IMR-90 (cell line): ENCODE data around the gene MRPS9. TPM values are rescaled to one million over a fixed set of nuclear protein-coding genes. Genes with fewer than 3 reads are reported as not detected.

Experiments
- ATAC-seq: fragments of 200-7000 bp; cut with Tn5 transposase; 2 replicates; pipeline ENCODE4 v1.9.1; 2020; ENCODE audit warnings: low read depth, mild to moderate bottlenecking, moderate library complexity
- BruUV-seq: library from RNA; stranded (reverse); fragments of 400-500 nt; replicated peaks from 2 replicates; lab custom pipeline; 2021; lab: Mats Ljungman, UMichigan
- CTCF ChIA-PET: fragments of 300-600 bp; formaldehyde crosslinking; extraction: SDS; loops from one replicate; lab custom pipeline; 2021; ENCODE audit warnings: antibody characterized with exemption; lab: Yijun Ruan, JAX
- POLR2A ChIA-PET: fragments of 300-600 bp; sonication (Branson Sonifier 250); formaldehyde crosslinking; loops from one replicate; lab custom pipeline; 2022; ENCODE audit warnings: antibody characterized with exemption; ENCODE audit not compliant: unreplicated experiment; lab: Charles Lee
- DNase-seq: peaks from one replicate; pipeline ENCODE4 v3.0.0; 2013
- H2AFZ ChIP-seq: replicated peaks from 2 replicates; pipeline ENCODE3; 2013; ENCODE audit warnings: low read length, mild to moderate bottlenecking; ENCODE audit not compliant: poor library complexity
- H2AK5ac ChIP-seq: 2 replicates; pipeline ENCODE4 v1.6.1; 2013; ENCODE audit warnings: low read depth, low read length, inconsistent platforms
- H2AK9ac ChIP-seq: replicated peaks from 2 replicates; pipeline ENCODE3; 2013; ENCODE audit warnings: mild to moderate bottlenecking, low read depth, low read length, moderate library complexity; ENCODE audit not compliant: poor library complexity
- H2BK120ac ChIP-seq: 2 replicates; pipeline ENCODE4 v1.6.1; 2013; ENCODE audit warnings: low read depth, low read length, inconsistent platforms
- H2BK15ac ChIP-seq: 3 replicates; pipeline ENCODE4 v1.6.1; 2013; ENCODE audit warnings: low read depth, low read length, inconsistent platforms
- H2BK20ac ChIP-seq: 2 replicates; pipeline ENCODE4 v1.6.1; 2013; ENCODE audit warnings: low read depth, mild to moderate bottlenecking, inconsistent platforms, low read length, moderate library complexity
- H2BK5ac ChIP-seq: 2 replicates; pipeline ENCODE4 v1.6.1; 2013; ENCODE audit warnings: mild to moderate bottlenecking, low read depth, low read length, inconsistent platforms; ENCODE audit not compliant: poor library complexity, severe bottlenecking
- H3K14ac ChIP-seq: replicated peaks from 2 replicates; pipeline ENCODE4 v1.6.1; 2013; ENCODE audit warnings: low read depth, low read length, inconsistent platforms
- H3K18ac ChIP-seq: 2 replicates; pipeline ENCODE4 v1.6.1; 2013; ENCODE audit warnings: low read depth, low read length, control low read depth
- H3K23ac ChIP-seq: 2 replicates; pipeline ENCODE4 v1.6.1; 2013; ENCODE audit warnings: low read depth, low read length, inconsistent platforms
- H3K27ac ChIP-seq: 2 replicates; pipeline ENCODE4 v1.5.1; 2013; ENCODE audit warnings: mild to moderate bottlenecking, control low read depth, low read length; ENCODE audit not compliant: insufficient read depth
- H3K27me3 ChIP-seq: 2 replicates; pipeline ENCODE4 v1.6.1; 2013; ENCODE audit warnings: low read length; ENCODE audit not compliant: control insufficient read depth, insufficient read depth
- H3K36me3 ChIP-seq: 2 replicates; pipeline ENCODE4 v1.6.1; 2013; ENCODE audit warnings: low read length, mixed read lengths; ENCODE audit not compliant: control insufficient read depth, insufficient read depth
- H3K4ac ChIP-seq: 2 replicates; pipeline ENCODE4 v1.6.1; 2013; ENCODE audit warnings: low read depth, low read length, inconsistent platforms
- H3K4me1 ChIP-seq: 2 replicates; pipeline ENCODE4 v1.6.1; 2013; ENCODE audit warnings: low read length, mixed read lengths; ENCODE audit not compliant: control insufficient read depth, insufficient read depth
- H3K4me2 ChIP-seq: 2 replicates; pipeline ENCODE4 v1.6.1; 2013; ENCODE audit warnings: low read depth, mild to moderate bottlenecking, control low read depth, low read length, moderate library complexity
- H3K4me3 ChIP-seq: 2 replicates; pipeline ENCODE4 v1.5.1; 2013; ENCODE audit warnings: low read depth, mild to moderate bottlenecking, control low read depth, low read length, moderate library complexity; ENCODE audit not compliant: insufficient read depth
- H3K56ac ChIP-seq: 2 replicates; pipeline ENCODE4 v1.6.1; 2013; ENCODE audit warnings: low read length, inconsistent platforms; ENCODE audit not compliant: insufficient read depth; ENCODE audit errors: extremely low read depth
- H3K79me1 ChIP-seq, 2 experiments: 2 replicates each; pipeline ENCODE4 v1.6.1; 2013; ENCODE audit warnings: low read length in 2 of 2, inconsistent platforms in 1 of 2, low read depth in 1 of 2
- H3K9ac ChIP-seq: 2 replicates; pipeline ENCODE4 v1.6.1; 2013; ENCODE audit warnings: low read depth, low read length, control low read depth
- H3K9me1 ChIP-seq: 2 replicates; pipeline ENCODE4 v1.6.1; 2013; ENCODE audit warnings: low read length, inconsistent platforms; ENCODE audit not compliant: insufficient read depth
- H3K9me3 ChIP-seq: 2 replicates; pipeline ENCODE4 v1.6.1; 2013; ENCODE audit warnings: low read length; ENCODE audit not compliant: control insufficient read depth, insufficient read depth
- H4K20me1 ChIP-seq: 2 replicates; pipeline ENCODE4 v1.6.1; 2013; ENCODE audit warnings: low read length, inconsistent platforms; ENCODE audit not compliant: insufficient read depth
- H4K5ac ChIP-seq: 2 replicates; pipeline ENCODE4 v1.6.1; 2013; ENCODE audit warnings: mild to moderate bottlenecking, low read depth, low read length, control low read depth
- H4K8ac ChIP-seq, 2 experiments: 2 replicates each; pipeline ENCODE4 v1.6.1; 2013; ENCODE audit warnings: low read depth in 2 of 2, low read length in 2 of 2, control low read depth in 1 of 2, inconsistent platforms in 1 of 2
- H4K91ac ChIP-seq: 2 replicates; pipeline ENCODE4 v1.6.1; 2013; ENCODE audit warnings: low read depth, low read length, inconsistent platforms; ENCODE audit not compliant: insufficient read depth
- CHD1 ChIP-seq: IDR thresholded peaks from 2 replicates; pipeline ENCODE4 v1.6.1; 2012; ENCODE audit warnings: low read depth, low read length, improper control_type of control experiment
- FOS ChIP-seq: fragments of 150-350 bp; IDR thresholded peaks from 2 replicates; pipeline ENCODE4 v1.6.1; 2016; ENCODE audit warnings: low read depth, low read length
- MXI1 ChIP-seq: IDR thresholded peaks from 2 replicates; pipeline ENCODE4 v1.6.1; 2012; ENCODE audit warnings: low read depth, mild to moderate bottlenecking, low read length, moderate library complexity, borderline replicate concordance
- SMC3 ChIP-seq: fragments of 150-350 bp; IDR thresholded peaks from 2 replicates; pipeline ENCODE4 v1.6.1; 2016; ENCODE audit warnings: low read depth, mild to moderate bottlenecking, antibody characterized with exemption, low read length, moderate library complexity
- WGBS, 2 experiments: methylation state at CpG; one replicate each; pipeline versions ENCODE4 v1.1.5 to v1.1.7; 2013; ENCODE audit warnings: missing lambda C conversion rate in 2 of 2; ENCODE audit not compliant: insufficient read length in 1 of 2; ENCODE audit errors: extremely low coverage in 2 of 2; 5-methylcytosine and 5-hydroxymethylcytosine counted together
- dilution Hi-C: fragments of 300-500 bp; cut with HindIII; formaldehyde crosslinking; loops from one replicate; pipeline ENCODE4 v1.14.3; 2018; ENCODE audit warnings: low sequenced_read_pairs; ENCODE audit not compliant: unreplicated experiment
- in situ Hi-C: fragments of 300-500 bp; cut with MboI; formaldehyde crosslinking; loops from 3 replicates; pipeline ENCODE4 v1.14.3; 2019; ENCODE audit warnings: low sequenced_read_pairs, inconsistent platforms, mixed read lengths
- intact Hi-C: fragments of 100-400 bp; cut with micrococcal nuclease; formaldehyde crosslinking; loops from 2 replicates; pipeline ENCODE4 v1.10.0; 2022
- polyA plus RNA-seq, 3 experiments: library from polyadenylated mRNA; depleted of rRNA; stranded (reverse); fragments of >200 nt; gene quantifications; 2 replicates each; pipeline ENCODE4 v1.2.3, GENCODE V29; 2012; ENCODE audit warnings: low replicate concordance in 1 of 3
- total RNA-seq: library from RNA; depleted of rRNA; stranded (reverse); fragments of >200 nt; gene quantifications from 2 replicates; pipeline ENCODE4 v1.2.3, GENCODE V29; 2012
- TF ChIP-seq, protein P1 (sequence below): fragments of 150-350 bp; IDR thresholded peaks from 2 replicates; pipeline ENCODE4 v1.6.1; 2017; ENCODE audit warnings: mild to moderate bottlenecking, antibody characterized with exemption, low read length, low read depth
- TF ChIP-seq, protein P2 (sequence below): fragments of 150-350 bp; IDR thresholded peaks from 2 replicates; pipeline ENCODE4 v1.6.1; 2016; ENCODE audit warnings: low read depth, mild to moderate bottlenecking, low read length, moderate library complexity, borderline replicate concordance

MRPS9 gene
- total and polyA plus RNA-seq, 2 of the 4 experiments (the other 2 are of a cell fraction): 20.6 to 27.7 TPM

DNA sequence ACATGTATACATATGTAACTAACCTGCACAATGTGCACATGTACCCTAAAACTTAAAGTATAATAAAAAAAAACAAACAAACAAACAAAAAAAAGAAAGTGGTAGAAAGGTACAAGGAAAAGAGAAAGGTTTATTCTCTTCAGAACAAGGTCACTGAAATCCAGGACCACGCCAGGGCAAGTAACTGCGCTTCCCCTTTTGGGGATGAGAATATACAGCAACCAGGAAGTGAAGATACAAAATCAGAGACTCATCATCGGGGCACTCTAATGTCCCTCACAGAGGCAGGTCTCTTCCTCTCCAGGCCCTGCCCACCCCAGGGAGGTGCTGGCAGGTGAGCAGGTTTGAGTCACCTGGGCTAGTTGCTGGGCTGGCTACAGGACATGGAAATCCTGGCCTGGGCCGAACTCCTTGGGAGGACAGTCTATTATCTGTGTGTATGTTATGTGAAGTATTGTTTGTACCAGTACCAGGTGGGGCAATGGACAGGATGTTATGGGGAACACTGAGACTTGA lies 103.3 kb downstream of the MRPS9 start:
- in situ Hi-C loops: no loop called here
- no peak overlapping the region for H2AK9ac ChIP-seq
- H3K4ac ChIP-seq: no peak overlapping the region
- H4K8ac ChIP-seq: no peak overlapping the region
- 80% methylated on average over 1 of the region's 4 CpGs; no CpG with 5 or more reads in 1 of the 2 experiments for WGBS, 2 experiments
- no peak overlapping the region for H3K23ac ChIP-seq
- no peaks in the 10 kb centered on the region for H3K9me3 ChIP-seq
- TF ChIP-seq, protein P1, sequence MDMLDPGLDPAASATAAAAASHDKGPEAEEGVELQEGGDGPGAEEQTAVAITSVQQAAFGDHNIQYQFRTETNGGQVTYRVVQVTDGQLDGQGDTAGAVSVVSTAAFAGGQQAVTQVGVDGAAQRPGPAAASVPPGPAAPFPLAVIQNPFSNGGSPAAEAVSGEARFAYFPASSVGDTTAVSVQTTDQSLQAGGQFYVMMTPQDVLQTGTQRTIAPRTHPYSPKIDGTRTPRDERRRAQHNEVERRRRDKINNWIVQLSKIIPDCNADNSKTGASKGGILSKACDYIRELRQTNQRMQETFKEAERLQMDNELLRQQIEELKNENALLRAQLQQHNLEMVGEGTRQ: no peak
- no peak for TF ChIP-seq MXI1
- no peak for TF ChIP-seq CHD1
- no peak for TF ChIP-seq SMC3
- no peak for TF ChIP-seq FOS
- TF ChIP-seq, protein P2, sequence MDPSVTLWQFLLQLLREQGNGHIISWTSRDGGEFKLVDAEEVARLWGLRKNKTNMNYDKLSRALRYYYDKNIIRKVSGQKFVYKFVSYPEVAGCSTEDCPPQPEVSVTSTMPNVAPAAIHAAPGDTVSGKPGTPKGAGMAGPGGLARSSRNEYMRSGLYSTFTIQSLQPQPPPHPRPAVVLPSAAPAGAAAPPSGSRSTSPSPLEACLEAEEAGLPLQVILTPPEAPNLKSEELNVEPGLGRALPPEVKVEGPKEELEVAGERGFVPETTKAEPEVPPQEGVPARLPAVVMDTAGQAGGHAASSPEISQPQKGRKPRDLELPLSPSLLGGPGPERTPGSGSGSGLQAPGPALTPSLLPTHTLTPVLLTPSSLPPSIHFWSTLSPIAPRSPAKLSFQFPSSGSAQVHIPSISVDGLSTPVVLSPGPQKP: no peak
- ChIA-PET CTCF (no interaction called here), POLR2A (no interaction called here)
- H3K27me3 ChIP-seq: peaks cover 42% of the 10 kb centered on the region
- H4K5ac ChIP-seq: no peak overlapping the region
- no peak overlapping the region for H3K14ac ChIP-seq
- no peaks in the 10 kb centered on the region for H3K4me1 ChIP-seq
- no peak overlapping the region for H3K4me2 ChIP-seq
- BruUV-seq: no TSS peak
- no peak overlapping the region for H2BK20ac ChIP-seq
- no peak overlapping the region for H3K18ac ChIP-seq
- no peaks in the 10 kb centered on the region for H3K79me1 ChIP-seq
- dilution Hi-C loops: no loop called here
- no peaks in the 10 kb centered on the region for H3K36me3 ChIP-seq
- H3K9ac ChIP-seq: no peak overlapping the region
- no peak overlapping the region for H3K4me3 ChIP-seq
- no peak overlapping the region for H3K56ac ChIP-seq
- no peak overlapping the region for H2BK120ac ChIP-seq
- no peak overlapping the region for H2AFZ ChIP-seq
- H2BK15ac ChIP-seq: no peak overlapping the region
- H2BK5ac ChIP-seq: no peak overlapping the region
- no peak overlapping the region for H2AK5ac ChIP-seq
- ATAC-seq: no peak
- no peaks in the 10 kb centered on the region for H3K9me1 ChIP-seq
- intact Hi-C loops: no loop called here
- no peak for DNase-seq
- no peak overlapping the region for H4K91ac ChIP-seq
- H4K20me1 ChIP-seq: no peaks in the 10 kb centered on the region
- no peak overlapping the region for H3K27ac ChIP-seq
